LNCaP clone FGC (cell line): ENCODE data around the gene GALNT8.

ENCODE experiments used
- DNase-seq: peaks from one replicate; pipeline ENCODE4 v3.0.0-alpha.2; 2011; ENCODE audit warnings: low read depth
- H3K4me3 ChIP-seq: 2 replicates; pipeline ENCODE4 v1.5.1; 2011; ENCODE audit warnings: mild to moderate bottlenecking, low read depth, low read length, control low read depth
- TF ChIP-seq, protein P1 (sequence below): IDR thresholded peaks from 2 replicates; pipeline ENCODE4 v1.5.1; 2012; ENCODE audit warnings: mild to moderate bottlenecking; ENCODE audit not compliant: control insufficient read depth, insufficient read depth; ENCODE audit errors: extremely low read depth

The GALNT8 gene

DNA sequence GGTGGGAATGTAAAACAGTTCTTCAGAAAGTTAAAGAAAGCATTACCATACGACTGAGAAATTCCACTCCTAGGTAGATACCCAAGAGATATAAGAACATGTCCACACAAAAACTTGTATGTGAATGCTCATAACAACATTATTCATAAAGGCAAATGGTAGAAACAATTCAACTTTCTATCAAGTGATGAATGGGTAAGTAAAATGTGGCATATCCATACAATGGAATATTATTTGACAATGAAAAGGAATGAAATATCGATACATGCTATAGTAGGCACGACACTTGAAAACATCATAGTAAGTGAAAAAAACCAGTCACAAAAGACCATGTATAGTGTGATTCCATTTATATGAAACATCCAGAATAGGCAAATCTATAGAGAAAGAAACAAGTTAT, 71.3 kb downstream of the GALNT8 start:
- no peak overlapping the region for H3K4me3 ChIP-seq
- TF ChIP-seq, protein P1, sequence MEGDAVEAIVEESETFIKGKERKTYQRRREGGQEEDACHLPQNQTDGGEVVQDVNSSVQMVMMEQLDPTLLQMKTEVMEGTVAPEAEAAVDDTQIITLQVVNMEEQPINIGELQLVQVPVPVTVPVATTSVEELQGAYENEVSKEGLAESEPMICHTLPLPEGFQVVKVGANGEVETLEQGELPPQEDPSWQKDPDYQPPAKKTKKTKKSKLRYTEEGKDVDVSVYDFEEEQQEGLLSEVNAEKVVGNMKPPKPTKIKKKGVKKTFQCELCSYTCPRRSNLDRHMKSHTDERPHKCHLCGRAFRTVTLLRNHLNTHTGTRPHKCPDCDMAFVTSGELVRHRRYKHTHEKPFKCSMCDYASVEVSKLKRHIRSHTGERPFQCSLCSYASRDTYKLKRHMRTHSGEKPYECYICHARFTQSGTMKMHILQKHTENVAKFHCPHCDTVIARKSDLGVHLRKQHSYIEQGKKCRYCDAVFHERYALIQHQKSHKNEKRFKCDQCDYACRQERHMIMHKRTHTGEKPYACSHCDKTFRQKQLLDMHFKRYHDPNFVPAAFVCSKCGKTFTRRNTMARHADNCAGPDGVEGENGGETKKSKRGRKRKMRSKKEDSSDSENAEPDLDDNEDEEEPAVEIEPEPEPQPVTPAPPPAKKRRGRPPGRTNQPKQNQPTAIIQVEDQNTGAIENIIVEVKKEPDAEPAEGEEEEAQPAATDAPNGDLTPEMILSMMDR, result no peak
- no peak for DNase-seq

DNA sequence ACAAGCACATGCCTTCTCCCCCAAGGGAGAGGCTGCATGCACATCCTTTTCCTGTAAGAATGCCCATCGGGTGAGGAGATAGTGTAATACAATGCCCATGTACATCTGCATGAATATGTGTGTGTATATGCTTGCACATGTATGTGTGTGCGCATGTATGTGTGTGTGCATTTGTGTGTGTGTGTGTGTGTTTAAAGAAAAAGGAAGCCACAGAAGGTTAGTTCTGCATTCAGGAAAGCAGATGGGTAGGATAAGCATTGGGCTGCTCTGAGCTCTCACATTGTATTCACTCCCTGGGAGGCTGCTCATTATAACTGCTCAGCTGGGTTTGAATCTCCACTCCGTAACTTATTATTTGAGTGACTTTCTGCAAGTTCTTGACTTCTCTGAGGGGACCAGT, 74.3 kb downstream of the GALNT8 start:
- no peak for DNase-seq
- TF ChIP-seq, protein P1, result no peak
- no peak overlapping the region for H3K4me3 ChIP-seq

DNA sequence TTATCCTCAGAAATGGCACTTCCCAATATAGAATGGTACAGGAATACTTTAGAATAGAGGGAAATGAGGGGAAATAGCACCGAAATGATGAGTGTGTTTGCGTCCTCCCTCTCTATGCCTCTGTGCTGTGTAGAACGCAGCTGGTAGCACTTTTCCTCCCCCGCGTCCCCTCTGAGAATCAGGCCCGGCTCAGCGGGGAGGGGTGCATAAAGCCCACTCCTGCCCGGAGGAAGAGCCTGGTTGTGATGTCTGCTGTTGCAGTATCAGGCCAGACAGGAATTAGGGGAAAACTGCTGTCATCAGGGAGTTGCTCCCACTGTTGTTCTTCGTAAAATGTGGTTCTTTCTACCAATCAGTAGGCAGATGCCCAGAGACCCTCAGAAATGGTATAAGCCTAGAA, 76.0 kb downstream of the GALNT8 start:
- TF ChIP-seq, protein P1, result no peak
- H3K4me3 ChIP-seq, result no peak overlapping the region
- DNase-seq, result no peak

DNA sequence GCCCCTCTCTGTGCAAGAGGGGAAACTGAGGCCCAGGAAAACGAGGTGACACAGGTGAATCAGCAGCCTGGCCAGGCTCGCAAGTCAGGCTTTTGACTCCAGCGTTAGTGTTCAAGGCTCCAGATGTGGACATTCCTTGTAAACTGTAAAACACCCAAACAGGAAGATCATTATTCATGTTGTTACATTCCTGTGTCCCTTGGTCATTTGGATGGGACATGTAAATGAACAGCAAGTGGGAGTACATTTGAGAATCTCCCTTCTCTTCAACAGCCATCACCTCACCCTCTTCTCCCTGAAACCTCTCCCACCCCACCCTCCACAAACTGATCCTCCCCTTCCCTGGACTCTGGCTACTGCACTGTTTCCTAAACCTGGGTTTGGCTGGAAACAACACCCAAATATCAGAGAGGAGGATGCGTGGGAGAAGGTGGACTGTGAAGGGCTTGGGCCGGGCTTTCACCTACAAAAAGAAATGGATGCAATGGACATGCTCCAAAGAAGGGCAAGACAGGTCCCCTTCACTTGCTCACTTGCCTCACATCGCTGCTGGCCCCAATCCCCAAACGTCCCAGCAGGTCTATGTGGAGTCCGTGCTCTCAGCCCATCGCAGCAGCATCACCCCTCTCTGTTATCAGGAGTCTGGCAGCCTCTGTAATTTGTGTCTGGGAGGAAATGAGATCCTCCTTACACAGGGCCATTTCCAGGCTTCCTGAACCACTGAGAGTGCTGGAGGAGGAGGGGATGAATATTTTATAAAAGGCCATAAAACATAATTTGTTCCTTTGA, 76.7 kb downstream of the GALNT8 start:
- no peak for DNase-seq
- no peak overlapping the region for H3K4me3 ChIP-seq
- TF ChIP-seq, protein P1, result no peak

DNA sequence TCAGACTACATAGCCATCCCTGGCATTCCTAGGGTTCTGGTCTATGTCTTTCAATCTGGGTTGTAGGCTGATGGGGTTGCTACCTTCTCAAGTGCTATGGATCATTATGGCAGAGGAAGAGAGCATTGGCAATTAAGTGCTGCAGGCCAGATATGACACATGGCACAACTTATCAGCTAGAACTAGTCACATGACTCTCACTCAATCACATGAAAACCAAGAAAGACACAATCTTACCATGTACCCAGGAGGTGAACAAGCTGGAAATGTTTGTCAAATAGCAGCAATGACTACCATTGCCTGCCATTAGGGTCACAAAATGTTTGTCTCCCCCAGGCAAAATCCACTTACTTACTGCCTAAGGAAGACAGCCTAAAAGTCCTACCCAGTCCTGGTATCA, 80.4 kb downstream of the GALNT8 start:
- TF ChIP-seq, protein P1, result no peak

DNA sequence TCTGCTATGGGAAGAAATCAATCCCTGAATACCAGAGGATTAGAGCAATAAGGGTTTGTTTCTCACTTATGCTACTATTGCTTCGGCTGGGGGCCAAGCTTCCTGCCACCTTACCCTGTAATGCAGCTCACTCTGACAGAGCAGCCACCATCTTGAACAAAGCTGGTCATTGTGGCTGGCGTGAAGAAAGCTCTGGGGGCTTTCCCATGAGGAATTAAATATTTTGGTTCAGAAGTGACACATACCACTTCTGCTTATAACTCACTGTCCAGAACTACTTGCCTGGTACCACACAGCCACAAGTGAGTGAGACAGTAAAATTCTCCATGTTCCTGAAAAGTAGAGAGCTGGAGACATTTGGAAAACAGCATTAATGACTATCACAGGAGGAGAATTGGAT, 82.6 kb downstream of the GALNT8 start:
- H3K4me3 ChIP-seq, result no peak overlapping the region
- no peak for DNase-seq
- TF ChIP-seq, protein P1, result no peak

More for the DNA sequence above, 80.4 kb downstream of the GALNT8 start:
- DNase-seq, result no peak
- H3K4me3 ChIP-seq, result no peak overlapping the region
